Activated CD4-positive, CD25-positive, alpha-beta regulatory T cell (primary cell): ENCODE measurements around the gene ADGRF3.
"Not testable (repeated sequence)": the region's sequence is repeated elsewhere in the genome, so short reads cannot be mapped to it uniquely, and the experiment has no call there.

ENCODE experiments used
- DNase-seq, 4 experiments: peaks; one replicate each; lab custom pipeline; 2025; lab: John Stamatoyannopoulos, UW

ADGRF3 gene

DNA sequence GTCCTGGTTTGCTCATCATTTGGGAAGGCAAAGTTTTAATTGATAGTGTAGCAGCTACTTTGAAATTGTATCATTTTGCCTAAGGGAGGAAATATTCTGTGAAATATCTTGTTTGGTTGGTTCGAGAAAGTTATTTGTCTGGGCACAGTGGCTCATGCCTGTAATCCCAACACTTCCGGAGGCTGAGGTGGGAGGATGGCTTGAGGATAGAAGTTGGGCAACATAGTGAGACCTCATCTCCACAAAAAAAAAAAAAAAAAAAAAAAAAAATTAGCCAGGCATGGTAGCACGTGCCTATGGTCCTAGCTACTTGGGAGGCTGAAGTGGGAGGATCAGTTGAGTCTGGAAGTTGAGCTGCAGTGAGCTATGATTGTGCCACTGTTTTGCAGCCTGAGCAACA, 3.1 kb upstream of the ADGRF3 start:
- DNase-seq = no peak

DNA sequence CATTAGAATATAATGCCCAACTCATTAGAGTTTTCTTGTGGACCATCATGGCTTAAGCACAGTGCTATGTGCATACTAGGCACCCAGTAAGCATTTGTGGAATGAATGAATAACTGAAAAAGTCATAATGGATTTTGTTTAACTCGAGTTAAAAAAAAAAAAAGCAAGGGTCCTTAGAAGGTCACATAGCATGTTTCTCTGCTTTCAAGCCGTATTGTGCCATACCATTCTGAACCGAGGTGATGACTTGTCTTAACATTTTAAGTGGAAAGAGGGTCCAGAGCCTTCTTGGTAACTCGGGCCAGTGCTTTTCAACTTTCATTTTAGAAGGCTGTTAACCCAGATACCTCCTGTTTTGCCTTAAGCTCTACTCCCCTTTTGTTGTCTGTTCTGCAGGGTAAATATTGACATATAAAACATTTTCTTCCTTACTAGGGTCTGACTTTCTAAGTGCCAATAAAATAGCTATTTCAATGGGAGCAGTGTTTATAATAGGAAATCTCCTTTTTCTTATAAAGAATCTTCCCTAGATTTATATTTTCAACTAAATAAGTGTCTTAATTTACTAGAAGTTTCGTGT, 787 bp upstream of the ADGRF3 start:
- DNase-seq = no peak

DNA sequence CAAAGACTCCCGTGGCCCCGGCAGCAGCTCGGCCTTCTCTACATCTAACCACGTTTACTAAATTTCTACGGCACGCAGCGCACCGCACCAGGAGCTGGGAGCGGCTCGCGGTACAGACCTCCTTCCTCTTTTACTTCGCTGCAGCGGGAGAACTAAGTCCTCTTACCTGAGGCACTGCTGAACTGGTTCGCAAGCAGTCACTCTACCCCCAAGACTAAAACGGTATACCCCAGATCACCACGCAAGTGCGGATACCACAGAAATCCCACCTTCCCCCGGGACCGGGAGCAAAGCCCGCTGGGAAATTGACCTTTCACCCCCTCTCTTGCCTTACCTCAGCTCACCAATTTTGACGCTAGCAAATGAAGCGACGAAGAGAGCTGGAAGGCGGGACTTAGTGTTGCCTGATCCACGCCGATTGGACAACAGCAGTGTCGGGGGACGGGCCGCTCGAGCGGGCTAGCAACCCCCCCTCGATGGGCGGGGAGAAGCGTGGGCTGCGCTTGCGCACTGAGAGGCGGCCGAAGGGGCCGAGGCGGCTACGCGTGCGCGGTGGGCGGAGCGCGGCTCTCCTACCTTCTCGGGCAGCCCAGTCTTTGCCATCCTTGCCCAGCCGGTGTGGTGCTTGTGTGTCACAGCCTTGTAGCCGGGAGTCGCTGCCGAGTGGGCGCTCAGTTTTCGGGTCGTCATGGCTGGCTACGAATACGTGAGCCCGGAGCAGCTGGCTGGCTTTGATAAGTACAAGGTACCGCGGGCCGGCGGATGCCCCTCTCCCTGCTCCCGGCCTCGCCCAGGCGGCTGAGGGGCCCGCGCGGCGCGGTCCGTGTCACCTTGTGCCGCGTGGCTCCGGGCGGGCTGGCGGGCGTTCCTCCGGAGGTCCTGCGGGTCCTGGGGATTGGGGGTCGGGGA, 790 bp downstream of the ADGRF3 start, which contains the start of gene SELENOI:
Gene SELENOI (plus strand): TSS at position 599 of the 909 bp plus-strand sequence. CDS start 90 bp downstream, at position 689.
- peak; percentile 97 to 99 (median 98) for DNase-seq

DNA sequence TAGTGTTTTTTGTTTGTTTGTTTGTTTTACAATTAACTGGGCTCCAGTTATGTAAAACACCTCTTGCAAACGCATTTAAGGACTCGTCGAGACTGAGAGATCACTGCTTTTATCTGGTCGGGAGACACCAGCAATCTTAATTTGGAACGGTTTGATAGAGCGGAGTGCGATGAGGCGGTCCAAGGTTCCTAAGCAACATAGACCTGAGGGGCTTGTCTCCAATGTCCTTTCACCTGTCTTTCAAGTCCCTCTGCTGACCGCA, 1.4 kb downstream of the ADGRF3 start:
- no peak for DNase-seq

DNA sequence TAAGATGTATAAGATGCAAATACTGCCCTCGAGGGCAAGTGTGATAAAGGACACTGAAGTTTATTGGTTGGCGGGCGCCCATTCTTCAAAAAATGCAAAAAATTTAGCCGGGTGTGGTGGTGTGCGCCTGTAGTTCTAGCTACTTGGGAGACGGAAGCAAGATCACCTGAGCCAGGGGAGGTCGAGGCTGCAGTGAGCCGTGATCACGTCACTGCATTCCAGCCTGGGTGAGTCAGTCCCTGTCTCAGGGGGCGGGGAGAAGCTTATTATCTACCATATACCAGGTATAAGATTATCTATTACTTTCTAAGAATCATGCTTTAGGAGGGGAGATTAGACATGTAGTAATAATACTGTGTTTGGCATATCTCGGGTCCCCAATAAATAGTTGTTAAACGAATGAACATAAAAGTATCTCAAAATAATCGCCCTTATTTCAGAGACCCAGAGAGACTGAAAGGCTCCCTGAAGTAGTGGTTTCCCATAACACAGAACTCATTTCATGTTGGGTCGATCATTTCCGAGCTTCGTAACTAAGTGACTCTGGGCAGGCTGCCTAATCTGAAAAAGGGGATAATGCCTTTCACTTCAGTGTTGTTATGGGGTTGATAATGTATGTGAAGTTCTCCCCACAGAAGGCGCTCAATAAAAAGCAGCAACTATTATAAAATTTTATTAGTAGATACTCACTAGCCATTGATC, 1.9 kb downstream of the ADGRF3 start:
- no peak for DNase-seq

DNA sequence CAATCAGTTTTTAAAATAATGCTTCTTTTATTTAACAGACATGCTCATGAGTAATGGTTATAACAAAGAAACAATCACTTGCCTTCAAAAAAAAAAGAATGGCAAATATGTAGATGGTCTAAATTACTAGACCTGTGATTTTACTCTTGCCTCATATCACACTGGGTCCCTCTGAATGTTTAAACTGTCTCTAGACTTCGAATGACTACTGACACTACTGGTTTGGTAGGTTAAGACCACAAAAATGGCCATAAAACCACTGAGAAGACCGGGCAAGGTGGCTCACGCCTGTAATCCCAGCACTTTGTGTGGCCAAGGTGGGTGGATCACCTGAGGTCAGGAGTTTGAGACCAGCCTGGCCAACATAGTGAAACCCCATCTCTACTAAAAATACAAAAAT, 5.8 kb downstream of the ADGRF3 start:
- no peak for DNase-seq

DNA sequence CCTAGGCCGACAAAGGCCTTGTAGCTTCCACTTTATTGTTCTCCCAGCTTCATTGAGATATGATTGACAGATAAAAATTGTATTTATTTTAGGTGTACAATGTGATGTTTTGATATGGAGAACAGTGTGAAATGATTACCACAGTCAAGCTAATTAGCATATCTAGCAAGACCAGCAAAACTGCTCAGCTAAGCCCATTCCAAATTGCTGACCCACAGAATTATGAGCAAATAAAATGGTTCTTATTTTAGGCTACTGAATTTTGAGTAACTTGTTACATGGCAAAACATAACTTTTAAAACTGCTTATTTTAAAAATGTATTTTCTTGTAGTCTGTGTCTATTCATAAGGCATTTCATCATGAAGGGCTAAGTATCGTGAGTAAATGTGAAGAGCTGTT, 9.3 kb downstream of the ADGRF3 start:
- DNase-seq = no peak

DNA sequence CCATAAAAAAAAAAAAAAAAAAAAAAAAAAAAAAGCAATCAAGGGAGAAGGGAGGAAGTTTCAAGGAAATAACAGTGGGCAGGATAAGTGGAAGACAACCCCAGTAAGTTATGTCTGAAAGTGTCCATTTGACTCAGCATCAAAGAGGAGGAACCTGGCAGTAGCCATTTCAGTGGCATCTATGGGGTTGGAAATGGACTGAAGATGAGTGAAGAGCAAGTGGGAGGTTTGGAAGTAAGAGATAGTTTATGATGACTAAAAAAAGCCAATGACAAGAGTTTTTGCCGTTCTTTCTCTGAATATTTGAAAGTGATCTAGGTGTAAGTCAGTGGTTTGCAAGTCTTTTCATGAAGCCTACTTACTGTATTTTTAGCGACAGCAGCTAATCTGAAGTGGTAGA, 9.9 kb downstream of the ADGRF3 start:
- no peak for DNase-seq

DNA sequence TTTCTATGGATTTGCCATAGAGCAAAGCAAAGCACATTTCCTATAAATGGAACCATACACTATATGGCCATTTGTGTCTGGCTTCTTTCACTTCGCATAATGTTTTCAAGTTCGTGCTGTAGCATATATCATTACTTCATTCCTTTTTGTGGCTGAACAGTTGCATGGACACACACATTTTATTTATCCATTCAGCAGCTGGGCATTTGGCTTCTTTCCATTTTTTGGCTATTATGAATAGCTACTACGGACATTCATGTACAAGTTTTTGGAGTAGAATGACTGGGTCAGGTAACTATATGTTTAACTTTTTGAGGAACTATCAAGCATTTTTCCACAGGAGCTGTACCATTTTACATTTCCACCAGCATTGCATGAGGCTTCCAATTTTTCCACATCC, 11.4 kb downstream of the ADGRF3 start:
- DNase-seq = no peak

DNA sequence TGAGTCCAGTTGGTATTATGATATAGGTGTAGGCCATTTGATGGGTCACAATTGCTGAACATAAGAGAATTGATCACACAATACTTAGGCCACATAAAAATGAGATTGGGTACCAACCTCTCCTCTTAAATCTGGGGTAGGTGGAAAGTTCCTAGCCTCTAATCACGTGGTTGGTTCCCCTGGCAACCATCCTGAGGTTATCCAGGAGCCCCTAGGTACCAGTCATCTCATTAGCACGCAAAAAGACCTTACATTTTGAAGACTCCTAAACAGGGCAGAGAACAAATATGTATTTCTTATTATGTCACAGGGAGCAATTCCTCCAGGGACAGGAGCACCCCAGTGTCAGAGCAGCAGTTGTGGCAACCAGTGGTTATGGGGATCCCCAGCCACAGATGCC, 13.3 kb downstream of the ADGRF3 start:
- no peak for DNase-seq

DNA sequence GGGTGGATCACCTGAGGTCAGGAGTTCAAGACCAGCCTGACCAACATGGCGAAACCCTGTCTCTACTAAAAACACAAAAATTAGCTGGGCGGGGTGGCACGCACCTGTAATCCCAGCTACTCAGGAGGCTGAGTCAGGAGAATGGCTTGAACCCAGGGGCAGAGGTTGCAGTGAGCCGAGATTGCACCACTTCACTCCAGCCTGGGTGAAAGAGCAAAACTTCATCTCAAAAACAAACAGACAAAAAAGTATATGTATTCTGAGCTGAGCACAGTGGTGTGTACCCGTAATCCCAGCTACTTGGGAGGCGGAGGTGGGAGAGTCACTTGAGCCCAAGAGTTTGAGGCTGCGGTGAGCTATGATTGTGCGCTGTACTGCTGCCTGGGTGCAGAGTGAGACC, 15.3 kb downstream of the ADGRF3 start:
- not testable (repeated sequence) for DNase-seq

DNA sequence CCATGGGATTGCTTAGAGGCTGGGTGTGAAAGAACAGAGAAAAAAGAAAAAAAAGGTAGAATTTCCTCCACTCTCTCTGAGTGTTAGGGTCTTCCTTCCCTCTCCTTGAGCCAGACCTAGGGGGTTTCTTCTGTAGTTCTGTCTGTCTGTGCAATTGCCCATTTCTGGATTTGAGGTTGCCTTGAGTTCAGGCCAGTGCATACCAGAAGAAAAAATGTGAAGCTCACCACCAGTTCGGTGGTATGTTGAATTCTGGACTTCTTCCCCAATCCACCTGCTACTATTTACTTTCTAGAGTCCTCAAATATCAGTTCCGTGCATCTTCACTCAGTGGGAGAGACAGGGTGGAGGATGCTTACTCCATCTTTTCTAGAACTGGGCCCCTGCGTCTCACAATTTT, 16.0 kb downstream of the ADGRF3 start:
- DNase-seq = no peak

DNA sequence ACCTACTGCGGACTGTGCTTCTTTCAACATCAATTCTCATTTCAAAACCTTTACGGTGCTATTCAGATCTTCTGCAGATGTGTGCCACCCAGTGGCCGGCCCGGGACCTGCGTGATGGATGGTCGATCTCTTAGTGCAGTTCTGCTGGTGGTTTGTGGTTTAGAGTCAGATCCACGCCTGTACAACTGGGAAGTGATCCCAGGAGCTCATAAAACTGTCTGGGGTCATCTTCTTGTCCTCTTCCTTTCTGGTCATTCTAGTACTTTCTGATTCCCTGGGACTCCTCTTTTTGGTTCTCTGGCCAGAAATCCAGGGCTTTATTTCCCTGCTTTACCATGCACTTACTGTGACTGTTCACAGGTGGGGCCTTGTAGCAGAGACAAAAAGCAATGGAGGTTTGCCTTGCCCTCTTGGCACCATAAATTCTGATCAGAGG, 16.5 kb downstream of the ADGRF3 start:
- peak; percentile 64 to 79 (median 70) for DNase-seq

DNA sequence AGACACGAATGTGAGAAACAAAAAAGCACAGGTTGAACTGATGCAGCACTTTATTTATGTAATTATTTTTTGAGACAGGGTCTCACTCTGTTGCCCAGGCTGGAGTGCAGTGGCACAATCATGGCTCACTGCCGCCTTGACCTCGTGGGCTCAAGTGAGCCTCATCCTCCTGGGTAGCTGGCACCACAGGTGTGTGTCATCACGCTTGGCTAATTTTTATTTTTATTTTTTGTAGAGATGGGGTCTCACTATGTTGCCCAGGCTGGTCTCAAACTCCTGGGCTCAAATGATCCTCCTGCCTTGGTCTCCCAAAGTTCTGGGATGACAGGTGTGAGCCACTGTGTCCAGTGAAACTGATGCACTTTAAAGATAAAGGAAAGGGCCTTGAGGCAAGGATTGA, 17.5 kb downstream of the ADGRF3 start:
- not testable (repeated sequence) for DNase-seq

DNA sequence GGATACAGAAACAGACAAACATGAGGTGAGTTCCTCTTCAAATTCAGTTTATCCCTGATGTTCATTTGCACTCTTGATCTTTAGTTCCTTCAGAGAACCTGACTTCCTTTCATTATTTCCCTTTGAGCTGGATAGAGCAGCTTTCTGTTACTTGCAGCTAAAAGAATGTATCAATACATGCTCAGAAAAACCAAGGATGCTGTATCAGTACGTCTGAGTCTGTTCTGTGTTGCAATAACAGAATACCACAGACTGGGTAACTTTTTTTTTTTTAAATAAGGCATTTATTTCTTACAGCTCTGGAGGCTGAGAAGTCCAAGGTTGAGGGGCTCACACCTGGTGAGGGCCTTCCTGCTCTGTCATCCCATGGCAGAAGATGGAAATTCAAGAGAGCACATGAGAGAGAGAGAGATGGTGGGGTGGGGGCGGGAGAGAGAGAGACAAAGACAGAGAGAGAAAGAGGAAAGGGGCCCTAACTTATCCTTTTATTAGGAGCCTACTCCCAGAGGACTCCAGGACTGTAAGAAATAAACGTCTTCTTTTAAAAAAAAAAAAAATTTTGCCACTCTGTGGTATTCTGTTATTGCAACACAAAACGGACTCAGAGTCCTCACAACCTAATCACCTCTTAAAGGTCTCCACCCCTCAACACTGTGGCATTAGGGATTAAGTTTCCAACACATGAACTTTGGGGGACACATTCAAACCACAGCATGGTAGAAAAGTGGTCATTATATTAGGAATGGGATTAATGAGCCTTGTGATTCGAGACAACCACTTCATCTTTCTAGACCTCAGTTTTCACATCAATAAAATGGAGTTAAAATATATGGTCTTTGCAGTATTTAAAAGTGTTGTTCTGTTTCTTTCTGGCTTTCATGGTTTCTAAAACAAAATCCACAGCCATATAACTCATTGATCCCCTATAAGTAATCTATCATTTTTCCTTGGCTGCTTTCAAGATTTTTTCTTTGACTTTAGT, 19.0 kb downstream of the ADGRF3 start:
- DNase-seq = no peak

DNA sequence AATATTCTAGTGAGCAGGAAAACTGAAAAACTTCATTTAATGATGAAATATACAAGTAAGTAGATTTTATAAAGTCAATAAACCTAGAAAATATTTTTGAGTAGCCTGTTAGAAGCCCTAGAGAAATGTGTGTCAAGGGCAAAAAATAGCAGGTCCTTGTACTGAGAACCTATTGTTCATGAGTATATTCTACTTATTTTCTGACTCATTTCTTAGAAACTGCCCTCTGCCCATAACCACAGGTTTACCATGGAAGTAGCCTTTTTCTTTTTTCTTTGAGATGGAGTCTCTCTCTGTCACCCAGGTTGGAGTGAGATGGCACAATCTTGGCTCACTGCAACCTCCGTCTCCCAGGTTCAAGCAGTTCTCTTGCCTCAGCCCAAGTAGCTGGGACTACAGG, 20.1 kb downstream of the ADGRF3 start:
- DNase-seq = no peak

DNA sequence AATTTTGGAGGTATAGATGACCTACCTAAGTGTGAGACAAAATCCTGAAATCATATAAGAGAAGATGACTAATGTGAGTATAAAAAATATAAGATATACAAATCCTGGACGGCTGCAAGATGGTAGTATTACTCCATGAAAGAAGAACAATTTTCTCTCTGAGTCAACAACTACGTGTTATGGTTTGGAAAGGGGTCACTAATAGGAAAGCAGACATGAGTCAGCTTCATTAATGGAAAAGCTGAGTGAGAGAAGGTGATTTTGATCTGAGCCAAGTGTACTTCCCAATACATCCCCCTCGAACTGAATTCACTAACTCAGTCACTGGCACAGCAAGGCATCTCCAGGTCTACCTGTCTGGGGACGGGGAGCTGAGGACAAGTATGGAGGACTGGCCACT, 20.7 kb downstream of the ADGRF3 start:
- no peak for DNase-seq

DNA sequence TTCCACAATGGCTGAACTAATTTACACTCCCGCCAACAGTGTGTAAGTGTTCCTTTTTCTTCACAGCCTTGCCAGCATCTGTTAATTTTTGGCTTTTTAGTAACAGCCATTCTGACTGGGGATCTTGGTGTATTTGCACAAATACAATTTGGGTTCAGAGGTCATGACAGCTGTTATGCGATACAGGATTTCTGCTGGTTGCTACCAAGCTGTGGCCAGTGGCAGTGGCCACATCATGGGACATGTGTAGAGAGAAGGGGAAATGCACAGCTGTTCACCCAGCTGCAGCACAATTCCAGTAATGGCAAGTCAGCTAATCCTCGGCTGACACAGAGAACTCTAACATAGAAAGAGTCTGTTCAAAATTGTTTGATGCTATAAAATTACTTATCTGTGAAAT, 21.7 kb downstream of the ADGRF3 start:
- DNase-seq = no peak

DNA sequence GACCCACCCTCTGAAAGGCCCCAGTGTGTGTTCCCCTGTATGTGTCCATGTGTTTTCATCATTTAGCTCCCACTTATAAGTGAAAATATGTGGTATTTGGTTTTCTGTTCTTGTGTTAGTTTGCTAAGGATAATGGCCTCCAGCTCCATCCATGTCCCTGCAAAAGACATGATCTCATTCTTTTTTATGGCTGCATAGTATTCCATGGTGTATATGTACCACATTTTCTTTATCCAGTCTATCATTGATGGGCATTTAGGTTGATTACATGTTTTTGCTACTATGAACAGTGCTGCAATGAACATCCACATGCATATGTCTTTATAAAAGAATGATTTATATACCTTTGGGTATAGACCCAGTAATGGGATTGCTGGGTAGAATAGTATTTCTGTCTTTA, 22.1 kb downstream of the ADGRF3 start:
- not testable (repeated sequence) for DNase-seq

DNA sequence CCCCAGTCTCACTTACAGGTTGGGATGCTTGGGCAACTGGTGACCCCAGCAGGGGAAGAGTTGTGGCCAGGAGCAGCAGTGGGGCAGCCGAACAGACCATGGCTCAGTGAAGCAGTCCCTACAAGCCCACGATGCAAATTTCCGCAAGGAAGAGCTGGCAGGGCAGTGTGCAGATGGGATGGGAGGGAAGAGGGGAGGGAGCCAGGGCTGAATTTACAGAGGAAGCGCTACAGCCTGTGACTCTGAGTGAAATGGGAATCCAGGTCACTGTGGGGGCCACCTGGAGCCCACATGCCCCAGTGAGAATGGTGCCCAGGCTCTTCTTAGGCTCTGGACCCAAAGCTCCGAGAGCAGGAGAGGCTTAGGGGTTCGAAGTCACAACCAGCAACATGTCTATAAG, 27.6 kb downstream of the ADGRF3 start:
- DNase-seq = no peak

DNA sequence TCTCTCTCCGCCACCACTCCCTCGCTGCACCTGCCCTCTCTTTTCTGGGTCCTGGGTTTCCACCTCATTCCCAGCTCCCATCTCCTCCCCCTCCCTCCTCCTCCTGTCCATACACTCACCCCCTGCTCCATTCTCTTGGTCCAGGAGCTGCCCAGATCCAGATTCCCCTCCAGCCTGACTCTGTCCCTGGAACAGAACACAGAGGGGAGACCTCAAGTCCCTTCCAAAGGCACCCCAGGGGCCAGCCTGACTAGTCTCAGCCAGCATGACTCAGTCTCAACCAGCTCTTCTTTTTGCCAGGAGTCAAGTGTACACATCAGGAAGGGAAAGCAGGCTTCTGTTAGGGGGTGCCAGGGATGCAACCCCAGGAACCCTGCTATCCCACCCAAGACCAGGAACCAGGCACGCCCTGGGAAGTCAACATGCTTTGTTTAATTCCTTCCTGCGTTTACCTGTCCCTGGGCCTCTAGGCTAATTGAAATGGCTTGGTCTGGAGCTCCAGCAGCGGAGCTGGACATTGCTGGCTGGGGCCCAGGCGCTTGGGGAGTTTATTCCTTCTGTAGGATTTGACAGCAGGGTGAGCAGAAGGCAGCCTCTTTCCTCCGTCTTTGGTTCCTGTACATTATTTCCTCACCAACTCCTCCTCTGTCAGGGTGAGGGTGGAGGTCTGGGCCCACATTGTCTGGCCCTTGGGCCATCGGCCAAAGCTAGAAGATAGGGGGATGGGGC, 29.0 kb downstream of the ADGRF3 start:
- DNase-seq = no peak
